ENCODE measurements around the gene PCSK7.

DNA sequence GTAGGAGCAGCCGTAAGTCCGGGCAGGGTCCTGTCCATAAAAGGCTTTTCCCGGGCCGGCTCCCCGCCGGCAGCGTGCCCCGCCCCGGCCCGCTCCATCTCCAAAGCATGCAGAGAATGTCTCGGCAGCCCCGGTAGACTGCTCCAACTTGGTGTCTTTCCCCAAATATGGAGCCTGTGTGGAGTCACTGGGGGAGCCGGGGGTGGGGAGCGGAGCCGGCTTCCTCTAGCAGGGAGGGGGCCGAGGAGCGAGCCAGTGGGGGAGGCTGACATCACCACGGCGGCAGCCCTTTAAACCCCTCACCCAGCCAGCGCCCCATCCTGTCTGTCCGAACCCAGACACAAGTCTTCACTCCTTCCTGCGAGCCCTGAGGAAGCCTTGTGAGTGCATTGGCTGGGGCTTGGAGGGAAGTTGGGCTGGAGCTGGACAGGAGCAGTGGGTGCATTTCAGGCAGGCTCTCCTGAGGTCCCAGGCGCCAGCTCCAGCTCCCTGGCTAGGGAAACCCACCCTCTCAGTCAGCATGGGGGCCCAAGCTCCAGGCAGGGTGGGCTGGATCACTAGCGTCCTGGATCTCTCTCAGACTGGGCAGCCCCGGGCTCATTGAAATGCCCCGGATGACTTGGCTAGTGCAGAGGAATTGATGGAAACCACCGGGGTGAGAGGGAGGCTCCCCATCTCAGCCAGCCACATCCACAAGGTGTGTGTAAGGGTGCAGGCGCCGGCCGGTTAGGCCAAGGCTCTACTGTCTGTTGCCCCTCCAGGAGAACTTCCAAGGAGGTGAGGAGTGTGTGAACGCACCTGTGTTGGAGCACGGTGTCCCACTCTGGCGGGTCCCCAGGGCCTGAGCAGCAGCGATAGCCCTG is 32.6 kb downstream of the PCSK7 start, which contains the start of gene TAGLN:
- TF ChIP-seq, protein P1, sequence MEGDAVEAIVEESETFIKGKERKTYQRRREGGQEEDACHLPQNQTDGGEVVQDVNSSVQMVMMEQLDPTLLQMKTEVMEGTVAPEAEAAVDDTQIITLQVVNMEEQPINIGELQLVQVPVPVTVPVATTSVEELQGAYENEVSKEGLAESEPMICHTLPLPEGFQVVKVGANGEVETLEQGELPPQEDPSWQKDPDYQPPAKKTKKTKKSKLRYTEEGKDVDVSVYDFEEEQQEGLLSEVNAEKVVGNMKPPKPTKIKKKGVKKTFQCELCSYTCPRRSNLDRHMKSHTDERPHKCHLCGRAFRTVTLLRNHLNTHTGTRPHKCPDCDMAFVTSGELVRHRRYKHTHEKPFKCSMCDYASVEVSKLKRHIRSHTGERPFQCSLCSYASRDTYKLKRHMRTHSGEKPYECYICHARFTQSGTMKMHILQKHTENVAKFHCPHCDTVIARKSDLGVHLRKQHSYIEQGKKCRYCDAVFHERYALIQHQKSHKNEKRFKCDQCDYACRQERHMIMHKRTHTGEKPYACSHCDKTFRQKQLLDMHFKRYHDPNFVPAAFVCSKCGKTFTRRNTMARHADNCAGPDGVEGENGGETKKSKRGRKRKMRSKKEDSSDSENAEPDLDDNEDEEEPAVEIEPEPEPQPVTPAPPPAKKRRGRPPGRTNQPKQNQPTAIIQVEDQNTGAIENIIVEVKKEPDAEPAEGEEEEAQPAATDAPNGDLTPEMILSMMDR (conservative IDR thresholded peaks at IDR 0.05) = no peak
- TF ChIP-seq ZFX (IDR thresholded peaks at IDR 0.05) = no peak
